Head of caudate nucleus (tissue), 42 donors: ENCODE data around the gene CUL3.
"Not testable (repeated sequence)": the region's sequence is repeated elsewhere in the genome, so short reads cannot be mapped to it uniquely, and the experiment has no call there.

Source experiments
- DNase-seq, 42 donors: peaks; one replicate each; pipeline versions ENCODE4 v3.0.0 to v3.0.0-alpha.2; 2020 to 2021; ENCODE audit warnings: mixed read lengths in 7 of 42
- intact Hi-C: fragments of 100-400 bp; cut with DNase I; formaldehyde crosslinking; loops from one replicate; pipeline ENCODE4 v1.15.0; 2022

CUL3 gene

GRCh38 chr2:224585211-224586088 lies at the start of gene CUL3:
TSS of gene CUL3 (minus strand) at chr2:224585363. CDS start at chr2:224585009, 354 bp downstream.
- peak; percentile 97 to 100 (median 99) for DNase-seq
- intact Hi-C loops = loop anchor here (10.0 kb wide), 1 partner anchor 51 kb away; no protein-coding TSS in a partner anchor

GRCh38 chr2:224630659-224631550 lies 45.7 kb upstream of the CUL3 start:
- intact Hi-C loops = no loop called here
- DNase-seq = no peak

DNA sequence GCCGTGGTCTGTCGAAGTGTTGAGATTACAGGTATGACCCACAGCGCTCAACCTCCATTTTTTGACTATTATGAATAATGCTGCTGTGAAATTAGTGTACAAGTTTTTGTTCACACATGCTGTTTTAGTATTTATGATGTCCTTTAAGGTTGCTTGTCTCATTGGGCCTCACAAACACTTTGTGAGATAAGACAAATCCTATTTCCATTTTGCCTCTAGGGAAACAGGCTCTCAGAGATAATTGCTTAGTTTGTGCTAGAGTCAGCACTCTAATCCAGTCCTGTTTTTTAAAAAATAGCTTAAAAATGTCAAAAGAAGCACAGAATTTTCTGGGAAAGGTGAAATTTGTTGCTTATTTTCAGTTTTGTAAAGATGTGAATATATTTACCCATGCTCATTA lies 43.3 kb upstream of the CUL3 start:
- no peak for DNase-seq
- intact Hi-C loops = no loop called here

DNA sequence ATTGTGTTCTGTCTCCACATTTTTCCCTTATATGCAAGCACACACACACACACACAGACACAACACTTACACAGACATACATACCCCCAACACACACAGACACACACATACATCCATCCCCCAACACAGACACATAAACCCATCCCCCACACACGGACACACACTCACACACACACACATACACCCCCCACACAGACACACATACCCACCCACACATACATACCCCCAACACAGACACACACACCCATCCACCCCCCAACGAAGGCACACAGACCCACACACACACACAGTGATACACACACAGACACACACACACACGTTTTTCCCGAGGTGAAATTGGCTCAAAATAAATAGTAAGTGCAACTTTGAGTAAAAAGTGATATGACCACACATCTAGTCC lies 41.6 kb upstream of the CUL3 start:
- DNase-seq = no peak
- intact Hi-C loops = no loop called here

GRCh38 chr2:224613543-224614286 lies 28.6 kb upstream of the CUL3 start:
- no peak for DNase-seq
- intact Hi-C loops = no loop called here

DNA sequence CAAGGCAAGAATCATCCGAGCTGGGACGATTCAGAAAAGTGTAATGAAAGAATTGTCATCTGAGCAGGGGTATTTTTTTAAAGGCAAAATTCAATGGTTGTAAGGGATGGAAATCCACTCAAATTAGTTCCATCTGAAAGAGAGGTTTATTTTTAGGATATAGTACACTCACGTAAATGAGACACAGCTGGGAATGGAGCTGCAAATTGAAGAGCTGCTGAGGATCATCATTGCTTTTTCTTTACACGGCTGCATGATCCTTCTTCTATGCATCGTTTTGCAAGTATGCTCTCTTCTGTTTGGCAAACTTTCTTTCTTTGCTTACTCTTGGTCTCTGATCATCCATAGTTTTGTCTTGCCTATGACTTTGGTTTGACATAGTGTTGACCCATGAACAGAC lies 27.4 kb upstream of the CUL3 start:
- no peak for DNase-seq
- intact Hi-C loops = no loop called here

GRCh38 chr2:224611938-224612337 lies 26.8 kb upstream of the CUL3 start:
- intact Hi-C loops = no loop called here
- DNase-seq = no peak

GRCh38 chr2:224608104-224608503 lies 22.9 kb upstream of the CUL3 start:
- intact Hi-C loops = no loop called here
- no peak for DNase-seq

GRCh38 chr2:224603746-224604500 lies 18.8 kb upstream of the CUL3 start:
- DNase-seq, intact Hi-C loops: not testable (repeated sequence)

GRCh38 chr2:224602778-224603375 lies 17.7 kb upstream of the CUL3 start:
- intact Hi-C loops, DNase-seq: not testable (repeated sequence)

DNA sequence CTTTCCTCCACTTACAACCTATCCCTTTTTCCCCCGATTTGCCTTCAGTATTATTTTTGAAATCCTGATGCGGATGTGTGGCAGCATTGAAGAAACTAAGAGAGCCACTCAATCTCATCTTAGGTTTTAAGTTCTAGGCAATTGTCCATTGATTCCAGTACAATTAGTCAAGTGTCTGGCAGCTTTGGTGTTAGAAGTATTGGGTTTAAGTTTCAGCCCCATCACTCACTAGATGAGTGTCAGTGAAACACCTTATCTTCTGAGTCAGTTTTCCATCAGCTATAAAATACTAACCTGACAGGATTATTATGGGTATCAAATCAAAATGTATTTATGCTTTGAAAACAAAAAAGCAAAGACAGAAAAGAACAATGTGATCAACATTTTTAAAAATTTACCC lies 16.8 kb upstream of the CUL3 start:
- intact Hi-C loops = no loop called here
- no peak for DNase-seq

DNA sequence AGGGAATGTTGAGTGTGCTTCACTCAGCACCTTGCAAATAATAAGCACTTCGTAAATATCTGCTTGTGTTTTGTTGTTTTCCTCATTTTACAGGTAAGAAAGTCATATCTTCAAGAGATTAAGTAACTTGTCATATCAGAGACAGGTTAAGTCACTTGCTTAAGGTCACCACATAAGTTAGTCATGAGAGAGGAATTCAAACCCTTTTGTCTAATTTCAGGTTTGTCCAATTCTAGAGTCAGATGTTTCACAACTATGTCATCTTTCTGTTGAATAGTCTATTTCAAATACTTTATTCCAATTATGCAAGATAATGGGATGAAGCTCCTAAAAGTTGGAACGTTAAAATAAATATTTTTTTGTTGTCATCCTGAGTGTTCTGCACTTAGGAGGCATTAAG lies 13.5 kb upstream of the CUL3 start:
- intact Hi-C loops = no loop called here
- no peak for DNase-seq

DNA sequence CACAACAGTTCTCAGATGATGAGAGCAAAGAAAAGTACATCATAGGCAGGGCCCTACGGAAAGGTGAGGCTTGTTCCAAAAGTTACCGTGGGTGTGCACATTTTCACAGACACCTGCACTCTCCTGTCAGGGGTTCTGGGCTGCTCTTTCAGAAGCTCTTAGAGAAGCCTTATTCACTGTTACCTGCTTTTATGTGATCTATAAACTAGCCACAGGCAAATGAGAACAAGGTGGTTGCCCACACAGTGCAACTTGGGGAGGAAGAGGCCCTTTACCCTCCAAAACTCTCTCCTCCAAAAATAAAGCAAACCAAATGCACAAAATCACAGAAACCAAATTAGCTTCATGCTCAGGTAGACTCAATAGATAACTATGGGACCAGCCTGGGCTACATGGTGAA lies 11.1 kb upstream of the CUL3 start:
- DNase-seq = no peak
- intact Hi-C loops = no loop called here

- DNase-seq = no peak
- intact Hi-C loops = no loop called here
Observed at GRCh38 chr2:224595518-224595917, 10.4 kb upstream of the CUL3 start.

DNA sequence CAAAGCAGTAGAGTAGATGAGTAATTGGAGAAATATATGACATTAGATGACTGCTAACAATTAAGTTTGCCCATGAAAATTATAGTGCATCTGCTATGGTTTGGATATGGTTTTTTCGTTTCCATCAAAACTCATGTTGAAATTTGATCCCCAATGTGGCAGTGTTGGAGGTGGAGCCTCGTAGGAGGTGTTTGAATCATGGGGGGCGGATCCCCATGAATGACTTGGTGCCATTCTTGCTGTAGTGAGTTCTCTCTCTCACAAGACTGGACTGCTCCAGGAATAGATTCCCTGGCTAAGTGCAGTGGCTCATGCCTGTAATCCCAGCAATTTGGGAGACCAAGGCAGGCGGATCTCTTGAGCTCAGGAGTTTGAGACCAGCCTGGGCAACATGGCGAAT lies 9.7 kb upstream of the CUL3 start:
- intact Hi-C loops = no loop called here
- DNase-seq = no peak

- DNase-seq = no peak
- intact Hi-C loops = no loop called here
Observed at GRCh38 chr2:224591220-224591619, 6.1 kb upstream of the CUL3 start.

DNA sequence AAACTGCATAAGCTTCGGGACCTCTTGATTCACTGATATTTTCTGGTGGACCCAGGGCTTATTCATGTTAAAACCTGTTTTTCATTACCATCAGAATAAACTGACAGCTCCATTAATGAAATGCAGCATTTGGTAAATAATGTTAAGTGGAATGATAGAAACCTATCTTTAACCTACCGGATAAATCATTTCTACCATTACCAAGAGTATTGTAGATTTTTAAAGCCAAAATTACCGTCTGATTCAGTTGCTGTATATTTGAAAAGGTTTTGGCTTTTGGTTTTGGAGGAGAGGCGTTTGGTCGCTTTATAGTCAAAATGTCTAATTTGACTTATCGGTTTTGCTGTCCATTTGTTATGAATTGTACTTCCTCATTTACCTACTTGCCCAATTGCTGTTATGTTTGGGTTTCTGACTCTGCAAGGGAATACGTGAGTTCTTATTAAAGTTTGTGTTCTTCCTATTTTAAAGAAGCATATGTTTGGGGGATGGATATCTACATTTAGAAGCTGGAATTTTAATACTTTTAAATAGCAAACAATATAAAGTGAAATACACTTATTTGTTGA lies 1.0 kb upstream of the CUL3 start:
- DNase-seq = no peak
- intact Hi-C loops = loop anchor here (10.0 kb wide), 1 partner anchor 51 kb away; no protein-coding TSS in a partner anchor

DNA sequence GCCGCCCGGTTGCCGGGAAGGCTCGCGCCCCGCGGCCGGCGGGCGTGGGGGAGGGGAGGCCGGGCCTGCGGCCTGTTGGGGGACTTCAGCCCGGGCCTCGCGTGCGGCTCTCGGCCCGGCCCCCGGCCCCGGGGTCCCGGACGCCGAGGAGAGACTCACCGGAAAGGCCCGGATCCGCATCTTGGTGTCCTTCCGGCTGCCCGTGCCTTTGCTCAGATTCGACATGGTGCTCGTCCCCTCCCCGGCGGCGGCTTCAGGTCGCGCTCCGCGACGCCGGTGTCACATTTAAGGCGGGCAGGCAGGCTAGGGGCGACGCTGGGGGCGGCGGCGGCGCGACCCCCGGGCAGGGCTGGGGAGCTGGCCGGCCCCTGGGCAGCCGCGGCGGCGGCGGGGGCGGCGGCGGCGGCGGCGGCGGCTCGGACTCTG lies 365 bp downstream of the CUL3 start:
- DNase-seq = peak in 40 of 42 donors; percentile 21 to 71 (median 48)
- intact Hi-C loops = loop anchor here (10.0 kb wide), 1 partner anchor 50 kb away; no protein-coding TSS in a partner anchor
